Sciatic nerve (tissue), 2 donors: ENCODE measurements around the gene CD1C. TPM values are rescaled to one million over a fixed set of nuclear protein-coding genes. Genes with fewer than 3 reads are reported as not detected.
"Not testable (repeated sequence)": the region's sequence is repeated elsewhere in the genome, so short reads cannot be mapped to it uniquely, and the experiment has no call there.

ENCODE experiments used
- ATAC-seq: fragments of 200-7000 bp; cut with Tn5 transposase; one replicate; pipeline ENCODE4 v1.9.1; 2020; ENCODE audit warnings: mild to moderate bottlenecking, moderate library complexity
- DNase-seq: peaks from one replicate; pipeline ENCODE4 v3.0.0-alpha.2; 2020; ENCODE audit warnings: low spot score
- intact Hi-C: fragments of 100-400 bp; cut with DNase I; formaldehyde crosslinking; loops from one replicate; pipeline ENCODE4 v1.14.2; 2022
- total RNA-seq: library from RNA; stranded (reverse); fragmentation: NEBNext Ultra II Directional; extraction: Animal tissue kit (Norgen Biotek cat#: 25700); gene quantifications from one replicate; pipeline ENCODE4 v1.2.1, GENCODE V29; 2021
- donor health status: DM: no; HTN: no; CAD: no.
- donor health status: DM: no; HTN: no; CAD: no.

CD1C gene
- total RNA-seq = 1.1 TPM

DNA sequence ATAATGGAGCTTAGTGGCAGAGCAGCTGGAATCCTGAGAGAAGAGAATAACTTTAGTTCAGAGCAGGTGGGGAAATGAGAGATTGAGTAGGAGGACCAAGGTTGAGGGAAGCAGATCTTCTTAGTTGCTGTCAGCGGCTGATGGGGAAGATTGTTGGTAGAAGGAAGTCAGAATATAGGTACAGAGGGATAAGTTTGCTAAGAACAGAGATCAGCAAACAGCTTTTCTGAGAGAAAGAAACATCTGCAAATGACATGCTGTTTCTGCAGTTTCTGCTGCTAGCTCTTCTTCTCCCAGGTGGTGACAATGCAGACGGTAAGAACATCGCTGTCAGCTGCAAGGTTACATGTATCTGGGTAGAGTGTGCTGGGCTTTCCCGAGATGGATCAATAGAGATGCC is at the start of gene CD1C:
CD1C (plus strand) TSS at position 113 of the 400 bp plus-strand sequence; CDS start at position 255, 142 bp downstream.
- no peak for DNase-seq
- ATAC-seq = no peak
- intact Hi-C loops = no loop called here

DNA sequence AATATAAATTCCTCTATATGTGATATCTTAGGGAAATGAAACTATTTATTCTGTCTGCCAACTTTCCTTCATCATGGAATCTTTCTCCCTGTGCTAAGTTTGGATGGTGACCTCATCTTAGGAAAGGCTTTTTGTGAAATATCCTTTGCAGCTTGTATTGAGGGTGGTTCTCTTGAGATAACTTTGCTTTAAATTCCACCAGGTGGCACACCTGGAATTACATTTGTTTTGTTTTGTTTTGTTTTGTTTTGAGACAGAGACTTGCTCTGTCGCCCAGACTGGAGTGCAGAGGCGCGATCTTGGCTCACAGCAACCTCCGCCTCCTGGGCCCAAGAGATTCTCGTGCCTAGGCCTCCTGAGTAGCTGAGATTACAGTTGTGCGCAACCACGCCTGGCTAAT is 43.1 kb upstream of the CD1C start:
- DNase-seq = no peak
- intact Hi-C loops = no loop called here
- no peak for ATAC-seq

DNA sequence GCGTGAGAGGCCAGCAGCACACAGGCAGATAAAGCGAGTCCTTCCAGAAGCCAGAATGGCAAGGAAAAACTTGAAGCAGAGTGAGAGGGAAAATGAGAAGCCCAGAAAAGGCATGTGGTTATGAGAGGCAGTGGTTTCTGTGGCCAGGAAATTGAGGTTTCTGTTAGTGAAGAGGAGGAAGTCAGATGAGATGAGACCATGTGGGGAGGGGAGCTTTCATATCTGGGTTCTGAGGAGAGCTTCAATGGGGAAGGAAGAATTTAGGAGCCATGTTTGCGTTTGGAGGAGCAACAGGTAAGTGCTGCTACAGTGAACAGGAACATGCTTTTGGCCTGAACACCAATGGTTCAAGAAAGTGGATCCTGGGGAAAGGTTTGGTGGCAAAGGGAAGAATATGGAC is 41.6 kb upstream of the CD1C start:
- ATAC-seq (peak; percentile 63), DNase-seq (no peak)
- intact Hi-C loops = no loop called here

DNA sequence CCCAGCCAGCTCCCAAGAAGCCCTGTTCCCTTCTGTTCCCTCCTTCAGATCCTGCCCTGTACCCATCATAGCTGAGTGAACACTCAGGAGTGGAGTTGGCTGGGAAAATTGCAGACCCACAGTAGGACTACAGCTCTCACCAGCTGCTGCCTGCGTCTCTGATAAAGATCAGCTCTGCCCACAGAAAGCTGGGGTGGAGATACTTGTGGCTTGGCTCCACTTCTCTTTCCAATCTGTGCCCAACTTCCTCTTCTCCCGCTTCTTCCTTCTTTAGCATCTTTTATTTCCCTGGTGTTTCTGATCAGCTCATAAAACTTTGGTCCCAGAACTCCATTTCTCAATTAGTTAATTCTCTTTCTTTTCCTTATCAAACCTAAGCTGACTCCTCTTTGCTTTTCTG is 41.0 kb upstream of the CD1C start:
- intact Hi-C loops = no loop called here
- no peak for DNase-seq
- ATAC-seq = no peak

DNA sequence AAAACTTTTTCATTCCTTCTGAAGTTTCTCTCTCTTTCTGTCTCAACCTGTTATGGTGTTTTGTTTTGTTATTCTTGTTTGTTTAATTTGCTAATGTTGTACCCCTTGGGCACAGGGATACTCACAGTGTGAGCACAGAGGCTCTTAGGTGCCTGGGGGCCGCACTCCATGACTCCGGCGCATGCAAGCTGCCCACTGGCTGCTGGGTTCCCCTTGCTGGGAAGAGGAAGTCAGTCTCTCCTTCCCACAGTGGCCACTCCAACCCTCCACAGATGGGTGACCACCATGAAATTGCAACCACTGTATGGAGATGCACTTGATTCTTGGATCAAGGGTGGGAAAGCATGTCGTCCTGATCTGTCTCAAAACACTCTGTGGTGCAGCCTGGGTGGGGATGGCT is 40.1 kb upstream of the CD1C start:
- ATAC-seq = no peak
- intact Hi-C loops = no loop called here
- no peak for DNase-seq

DNA sequence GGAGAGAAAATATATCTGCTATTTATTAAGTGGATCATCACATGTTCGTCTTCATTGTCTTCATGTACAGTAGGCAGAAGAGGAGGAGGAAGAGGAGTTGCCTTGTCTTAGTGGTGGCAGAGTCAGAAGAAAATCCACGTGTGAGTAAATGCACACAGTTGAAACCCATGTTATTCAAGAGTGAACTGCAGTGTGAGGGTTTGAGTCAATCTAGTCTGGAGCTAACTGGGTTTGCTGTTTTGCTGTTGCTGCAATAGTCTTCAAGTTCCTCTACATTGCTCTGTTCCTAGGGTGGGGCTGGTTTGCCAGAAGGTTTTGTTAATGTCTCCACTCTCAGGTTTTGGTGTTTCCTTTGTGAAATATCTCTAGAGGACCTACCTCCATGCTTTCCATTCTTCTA is 38.6 kb upstream of the CD1C start:
- ATAC-seq (no peak), DNase-seq (no peak)
- intact Hi-C loops = no loop called here

DNA sequence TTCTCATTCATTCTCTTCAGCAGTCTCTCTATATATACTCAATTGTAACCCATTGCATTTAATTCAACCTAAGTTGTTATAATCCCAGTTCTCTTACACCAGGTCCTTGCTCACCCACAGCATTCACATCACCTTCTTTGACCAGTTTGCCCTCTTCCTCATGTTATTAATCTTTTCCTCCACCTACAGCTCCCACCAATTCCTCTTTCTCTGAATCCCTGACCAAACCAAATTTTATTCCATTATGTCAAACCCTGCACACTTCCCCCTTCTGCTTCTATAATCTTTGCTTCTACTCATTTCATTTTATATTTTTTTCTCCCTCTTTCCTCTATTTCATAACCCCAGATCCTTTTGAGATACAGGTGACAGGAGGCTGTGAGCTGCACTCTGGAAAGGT is 34.1 kb upstream of the CD1C start:
- no peak for ATAC-seq
- intact Hi-C loops = no loop called here

DNA sequence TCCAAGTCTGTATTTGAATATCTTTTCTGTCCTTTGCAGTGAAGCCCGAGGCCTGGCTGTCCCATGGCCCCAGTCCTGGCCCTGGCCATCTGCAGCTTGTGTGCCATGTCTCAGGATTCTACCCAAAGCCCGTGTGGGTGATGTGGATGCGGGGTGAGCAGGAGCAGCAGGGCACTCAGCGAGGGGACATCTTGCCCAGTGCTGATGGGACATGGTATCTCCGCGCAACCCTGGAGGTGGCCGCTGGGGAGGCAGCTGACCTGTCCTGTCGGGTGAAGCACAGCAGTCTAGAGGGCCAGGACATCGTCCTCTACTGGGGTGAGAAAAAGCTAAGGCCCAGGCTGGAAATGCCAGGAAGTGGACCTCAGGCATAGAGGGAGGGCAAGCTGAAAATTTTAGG is 33.0 kb upstream of the CD1C start:
- ATAC-seq, intact Hi-C loops, DNase-seq: not testable (repeated sequence)

More for the DNA sequence above, 34.1 kb upstream of the CD1C start:
- no peak for DNase-seq

DNA sequence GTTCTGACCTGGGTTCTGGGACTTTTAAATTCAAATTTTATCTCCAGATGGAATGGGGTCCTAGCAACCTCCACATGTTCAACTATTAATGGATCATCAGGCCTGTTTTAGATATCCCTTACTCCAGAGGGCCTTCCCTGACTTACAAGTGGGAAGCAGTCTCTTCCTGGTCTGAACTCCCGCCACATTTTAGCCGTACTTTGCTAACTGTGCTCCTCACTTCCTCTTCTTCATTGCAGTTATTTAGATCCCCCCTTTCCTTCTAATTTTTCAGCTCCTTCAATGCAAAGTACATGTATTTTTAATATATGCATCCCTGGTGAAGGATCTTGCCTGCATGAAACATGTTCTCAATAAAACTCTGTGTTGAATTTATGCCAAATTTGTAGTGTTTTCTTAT is 31.8 kb upstream of the CD1C start:
- intact Hi-C loops = no loop called here
- no peak for ATAC-seq
- DNase-seq = no peak

DNA sequence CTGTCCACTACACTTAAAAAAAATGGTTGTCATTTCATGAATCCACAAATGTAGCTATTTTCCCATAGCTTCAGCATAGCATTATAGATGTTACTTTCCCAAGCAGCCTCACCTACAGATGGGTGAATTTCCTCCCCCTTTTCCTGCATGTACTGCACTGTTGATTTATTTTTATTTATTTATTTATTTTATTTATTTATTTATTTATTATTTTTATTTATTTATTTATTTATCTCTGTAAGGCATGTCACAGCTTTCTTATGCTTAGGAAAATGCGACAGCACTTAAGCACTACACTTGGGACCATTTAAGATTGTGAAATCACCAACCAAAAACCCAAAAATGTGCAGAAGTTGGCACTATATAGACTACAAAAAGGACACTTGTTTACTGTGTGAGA is 30.6 kb upstream of the CD1C start:
- intact Hi-C loops = no loop called here
- no peak for ATAC-seq

DNA sequence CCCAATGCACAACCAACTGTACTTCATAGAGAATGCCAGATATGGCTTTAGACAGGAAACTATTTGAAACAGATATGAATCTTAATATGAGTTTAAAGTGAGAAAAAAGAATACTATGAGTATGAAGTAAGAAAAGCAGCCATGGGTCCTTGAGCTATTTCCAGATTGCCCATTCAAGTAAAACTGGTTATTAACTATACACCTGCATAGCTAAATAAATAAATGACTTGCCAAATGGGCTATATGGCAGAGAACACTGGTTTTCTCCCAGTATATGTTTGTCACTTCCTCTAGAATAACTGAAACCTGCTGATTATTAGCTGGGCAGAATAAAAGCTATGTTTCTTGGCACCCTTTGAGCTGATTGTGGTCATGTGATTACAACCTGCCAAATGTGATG is 17.0 kb upstream of the CD1C start:
- ATAC-seq (no peak), DNase-seq (no peak)
- intact Hi-C loops = no loop called here

More for the DNA sequence above, 30.6 kb upstream of the CD1C start:
- no peak for DNase-seq

DNA sequence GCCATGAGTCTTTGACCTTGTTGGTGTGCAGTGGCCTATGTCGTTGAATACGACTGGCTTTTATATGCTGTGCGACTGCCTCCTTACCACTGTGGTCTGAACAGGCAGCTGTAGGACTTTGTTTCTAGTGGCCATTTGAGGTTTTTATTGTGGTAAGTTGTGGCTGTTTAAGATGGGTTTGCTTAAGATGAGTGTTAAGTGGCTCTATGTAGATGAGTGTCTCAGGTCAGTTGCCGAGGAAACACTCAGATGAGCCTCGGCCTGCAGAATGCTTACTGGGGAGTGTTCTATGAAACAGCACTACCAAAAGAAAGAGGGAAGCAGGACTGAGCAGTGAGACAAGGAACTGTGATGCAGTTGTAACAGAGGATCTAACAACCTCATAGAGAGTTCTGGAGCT is 14.9 kb upstream of the CD1C start:
- intact Hi-C loops = no loop called here
- ATAC-seq (no peak), DNase-seq (no peak)

DNA sequence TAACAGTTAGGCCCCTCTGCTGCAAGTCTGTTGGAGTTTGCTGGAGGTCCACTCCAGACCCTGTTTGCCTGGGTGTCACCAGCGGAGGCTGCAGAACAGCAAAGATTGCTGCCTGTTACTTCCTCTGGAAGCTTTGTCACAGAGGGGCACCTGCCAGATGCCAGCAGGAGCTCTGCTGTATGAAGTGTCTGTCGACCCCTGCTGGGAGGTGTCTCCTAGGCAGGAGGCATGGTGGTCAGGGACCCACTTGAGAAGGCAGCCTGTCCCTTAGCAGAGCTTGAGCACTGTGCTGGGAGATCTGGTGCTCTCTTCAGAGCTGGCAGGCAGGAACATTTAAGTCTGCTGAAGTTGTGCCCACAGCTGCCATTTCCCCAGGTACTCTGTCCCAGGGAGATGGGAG is 7.3 kb upstream of the CD1C start:
- intact Hi-C loops, DNase-seq, ATAC-seq: not testable (repeated sequence)

DNA sequence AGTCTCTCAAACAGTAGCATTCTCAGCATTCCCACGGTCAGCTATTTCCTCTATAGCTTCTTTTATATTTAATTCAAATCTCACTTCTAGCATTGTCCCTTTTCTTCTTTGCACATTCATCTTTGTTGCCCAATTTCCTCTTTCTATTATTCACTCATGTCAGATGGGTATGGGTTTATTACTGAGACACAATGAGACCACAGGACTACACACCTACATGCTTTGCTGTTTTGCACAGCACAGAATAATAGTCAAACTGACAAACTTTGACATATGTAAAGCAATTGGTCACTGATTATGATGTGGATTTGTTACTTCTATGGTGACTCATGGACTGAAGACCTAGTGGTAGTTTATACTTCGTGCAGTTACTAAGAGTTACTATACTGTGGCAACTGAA is 5.8 kb upstream of the CD1C start:
- intact Hi-C loops = no loop called here
- DNase-seq = no peak
- no peak for ATAC-seq

DNA sequence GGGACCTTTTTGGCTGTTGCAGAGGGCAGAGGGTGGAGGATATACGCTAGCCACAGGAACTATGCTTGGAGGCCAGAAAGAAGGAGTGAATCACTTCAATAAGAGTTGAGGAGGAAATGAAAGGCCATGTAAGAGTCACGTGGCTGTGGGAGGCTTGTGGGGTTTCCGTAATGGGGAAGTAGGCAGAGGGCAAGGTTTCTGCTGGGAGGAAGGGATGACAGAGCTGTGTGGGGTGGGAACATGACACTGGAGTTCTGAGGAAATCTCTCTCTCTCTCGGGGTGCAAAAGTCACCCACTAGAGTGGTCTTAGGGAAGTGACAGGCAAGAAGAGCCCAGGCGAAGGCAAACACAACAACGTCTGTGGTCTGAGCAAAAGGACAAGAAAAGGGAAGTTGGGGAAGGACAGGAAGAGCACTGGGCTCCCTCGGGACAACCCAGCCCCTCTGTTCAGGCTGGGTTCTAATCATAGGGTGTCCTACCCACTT is 3.9 kb upstream of the CD1C start:
- intact Hi-C loops = no loop called here
- peak; percentile 62 for DNase-seq
- ATAC-seq = peak; percentile 90

DNA sequence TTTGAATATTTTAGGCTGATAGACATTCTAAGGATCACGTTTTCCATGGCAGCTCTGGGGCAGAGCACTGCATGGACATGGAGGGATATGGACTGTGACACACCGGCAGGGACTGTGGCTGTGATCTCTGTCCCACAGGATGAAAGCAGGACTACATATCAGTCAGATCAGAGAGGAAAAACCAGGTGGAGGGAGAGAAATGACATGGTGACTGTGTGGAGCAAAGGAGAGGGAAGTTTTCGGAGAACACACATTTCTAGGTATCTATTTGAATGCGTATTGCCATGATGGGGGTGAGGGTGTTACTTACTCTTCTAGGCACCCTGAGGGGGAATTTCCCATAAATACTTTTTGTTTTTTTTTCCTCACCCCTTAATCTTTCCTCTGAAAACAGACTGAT is 3.2 kb upstream of the CD1C start:
- intact Hi-C loops = no loop called here
- DNase-seq = no peak
- no peak for ATAC-seq

DNA sequence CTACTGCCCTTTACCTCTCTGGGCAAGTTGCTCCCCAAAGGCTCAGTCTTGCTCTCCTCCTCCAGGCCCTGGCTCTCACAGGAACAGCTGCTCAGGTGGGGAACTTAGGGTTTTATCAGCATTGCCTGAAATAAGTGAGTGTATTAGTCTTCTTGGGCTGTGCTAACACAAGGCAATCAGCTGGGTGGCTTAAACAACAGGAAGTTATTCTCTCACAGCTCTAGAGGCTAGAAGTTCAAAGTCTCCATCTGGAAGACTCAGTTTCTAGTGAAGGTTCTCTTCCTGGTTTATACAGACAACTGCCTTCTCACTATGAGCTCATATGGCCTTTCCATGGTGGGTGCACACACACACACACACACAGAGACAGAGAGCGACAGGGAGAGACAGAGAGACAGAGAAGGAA is 2.8 kb upstream of the CD1C start:
- ATAC-seq = no peak
- no peak for DNase-seq
- intact Hi-C loops = no loop called here

DNA sequence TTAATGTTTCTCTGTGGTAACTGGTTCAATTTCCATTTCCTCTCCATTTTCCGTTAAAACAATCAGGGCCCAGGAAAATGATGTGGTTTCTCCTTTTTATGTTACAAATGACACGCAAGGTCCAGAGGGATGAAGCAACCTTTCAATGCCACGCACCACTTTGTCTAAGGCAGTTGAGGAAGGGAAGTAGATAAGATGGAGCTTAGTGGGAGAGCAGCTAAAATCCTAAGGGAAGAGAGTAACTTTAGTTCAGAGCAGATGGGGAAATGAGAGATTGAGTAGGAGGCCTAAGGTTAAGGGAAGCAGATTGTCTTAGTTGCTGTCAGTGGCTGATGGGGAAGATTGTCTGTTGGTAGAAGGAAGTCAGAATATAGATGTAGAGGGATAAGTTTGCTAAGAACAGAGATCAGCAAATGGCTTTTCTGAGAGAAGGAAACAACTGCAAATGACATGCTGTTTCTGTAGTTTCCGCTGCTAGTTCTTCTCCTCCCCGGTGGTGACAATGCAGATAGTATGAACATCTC is 660 bp downstream of the CD1C start:
- peak; percentile 28 for ATAC-seq
- intact Hi-C loops = no loop called here
- no peak for DNase-seq

DNA sequence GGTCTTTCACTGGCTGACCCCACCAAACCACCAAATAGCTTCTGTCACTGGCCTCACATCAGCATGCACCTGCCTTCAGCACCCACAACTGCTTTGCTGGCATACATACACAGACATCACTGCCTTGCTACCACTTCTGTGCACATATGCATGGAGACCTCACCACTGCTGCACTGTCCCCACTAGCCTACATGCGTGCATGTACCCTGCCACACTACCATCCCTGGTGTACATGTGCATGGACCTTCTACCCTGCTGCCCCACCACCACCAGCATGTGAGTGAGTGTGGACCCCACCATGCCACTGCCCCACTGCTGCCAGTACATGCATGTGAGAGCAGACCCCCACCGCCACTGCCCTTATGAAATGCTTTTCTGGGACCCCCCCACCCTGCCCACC is 6.1 kb downstream of the CD1C start:
- no peak for DNase-seq
- intact Hi-C loops = no loop called here
- ATAC-seq = no peak

DNA sequence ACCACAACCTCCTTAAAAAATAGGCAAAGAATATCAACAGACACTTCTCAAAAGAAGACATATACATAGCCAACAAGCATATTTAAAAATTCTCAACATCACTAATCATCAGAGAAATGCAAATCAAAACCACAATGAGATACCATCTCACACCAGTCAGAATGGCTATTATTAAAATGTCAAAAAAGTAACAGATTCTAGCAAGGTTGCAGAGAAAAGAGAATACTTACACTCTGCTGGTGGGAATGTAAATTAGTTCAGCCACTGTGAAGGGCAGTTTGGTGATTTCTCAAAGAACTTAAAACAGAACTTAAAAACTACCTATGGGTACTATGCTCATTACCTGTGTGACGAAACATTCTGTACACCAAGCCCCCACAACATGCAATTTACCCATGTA is 20.9 kb downstream of the CD1C start:
- ATAC-seq (no peak), DNase-seq (no peak)
- intact Hi-C loops = no loop called here

DNA sequence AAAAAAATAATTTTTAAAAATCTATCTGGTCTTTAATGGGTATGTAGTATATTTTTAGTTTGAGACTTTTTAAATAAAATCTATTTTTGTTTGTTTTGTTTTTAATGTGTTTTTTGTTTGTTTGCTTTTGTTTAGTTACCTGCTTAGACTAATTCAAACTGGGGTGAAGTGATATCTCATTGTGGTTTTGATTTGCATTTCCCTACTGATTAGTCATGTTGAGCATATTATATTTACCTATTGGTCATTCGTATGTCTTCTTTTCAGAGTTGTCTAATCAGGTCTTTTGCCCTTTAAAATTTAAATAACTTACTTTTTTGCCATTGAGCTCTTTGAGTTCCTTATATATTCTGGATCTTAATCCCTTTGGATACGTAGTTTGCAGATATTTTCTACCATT is 21.3 kb downstream of the CD1C start:
- intact Hi-C loops = no loop called here
- DNase-seq (no peak), ATAC-seq (no peak)

DNA sequence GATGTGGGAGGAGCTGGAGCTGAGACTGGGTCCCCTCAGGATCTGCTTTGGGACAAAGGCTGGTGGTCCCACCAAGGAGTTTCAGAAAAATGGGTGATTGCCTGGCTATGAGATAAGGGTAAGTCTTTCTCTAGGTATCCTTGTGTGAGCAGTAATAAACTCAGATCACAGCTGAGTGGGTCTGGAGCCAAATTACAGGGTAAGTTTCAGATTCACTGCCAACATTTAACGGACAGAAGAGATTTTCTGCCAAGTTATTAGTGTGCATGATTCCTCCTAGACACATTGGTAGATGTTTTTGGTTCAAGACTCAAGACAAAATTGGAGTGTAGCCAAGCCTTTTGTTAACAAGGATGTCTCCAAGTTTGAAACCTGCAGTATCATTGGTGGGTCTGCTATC is 34.1 kb downstream of the CD1C start:
- intact Hi-C loops = no loop called here
- ATAC-seq = no peak
- no peak for DNase-seq
